Stimulated activated CD4-positive, alpha-beta T cell treated with anti-CD3 and anti-CD28 coated beads, Interleukin-4, amount 100 ng/mL, for 24 hours (primary cell): ENCODE results near the gene TMEM200C.
A peak's percentile ranks its signal among the peaks of the same experiment; 100 is the strongest.
"Not testable (repeated sequence)": the region's sequence is repeated elsewhere in the genome, so short reads cannot be mapped to it uniquely, and the experiment has no call there.

Source experiments
- DNase-seq: peaks from one replicate; pipeline ENCODE4 v3.0.0-alpha.2; 2020

Gene TMEM200C

DNA sequence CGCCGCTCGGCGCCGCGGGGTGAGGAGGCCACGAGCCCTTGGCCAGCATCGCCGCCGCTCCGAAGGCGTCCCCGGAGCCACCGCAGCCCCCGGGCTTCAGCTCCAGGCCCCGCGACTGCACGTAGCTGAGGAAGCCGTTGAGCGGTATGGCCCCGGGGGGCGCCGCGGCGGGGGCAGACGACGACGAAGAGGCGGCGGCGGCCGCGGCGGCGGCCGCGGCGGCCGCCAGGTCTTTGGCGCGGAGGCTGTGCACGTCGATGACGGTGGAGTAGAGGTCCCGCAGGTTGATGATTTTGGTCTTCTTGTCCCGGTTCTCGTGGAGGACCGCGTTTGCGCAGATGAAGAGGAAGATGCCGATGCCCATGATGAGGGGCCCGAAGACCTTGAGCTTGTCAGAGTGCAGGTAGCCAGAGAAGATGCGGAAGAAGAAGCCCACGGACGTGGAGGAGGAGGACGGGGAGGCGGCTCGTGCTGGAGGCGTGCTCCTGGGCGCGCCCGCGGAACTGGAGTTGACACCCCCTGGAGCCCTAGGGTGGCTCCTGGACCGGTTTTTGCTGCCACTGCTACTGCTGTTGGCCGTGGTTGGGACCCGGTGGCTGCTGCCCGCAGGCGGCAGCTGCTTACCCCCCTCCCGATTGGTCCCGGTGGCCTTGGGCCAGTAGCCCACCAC is 4.0 kb downstream of the TMEM200C start:
- DNase-seq: no peak

DNA sequence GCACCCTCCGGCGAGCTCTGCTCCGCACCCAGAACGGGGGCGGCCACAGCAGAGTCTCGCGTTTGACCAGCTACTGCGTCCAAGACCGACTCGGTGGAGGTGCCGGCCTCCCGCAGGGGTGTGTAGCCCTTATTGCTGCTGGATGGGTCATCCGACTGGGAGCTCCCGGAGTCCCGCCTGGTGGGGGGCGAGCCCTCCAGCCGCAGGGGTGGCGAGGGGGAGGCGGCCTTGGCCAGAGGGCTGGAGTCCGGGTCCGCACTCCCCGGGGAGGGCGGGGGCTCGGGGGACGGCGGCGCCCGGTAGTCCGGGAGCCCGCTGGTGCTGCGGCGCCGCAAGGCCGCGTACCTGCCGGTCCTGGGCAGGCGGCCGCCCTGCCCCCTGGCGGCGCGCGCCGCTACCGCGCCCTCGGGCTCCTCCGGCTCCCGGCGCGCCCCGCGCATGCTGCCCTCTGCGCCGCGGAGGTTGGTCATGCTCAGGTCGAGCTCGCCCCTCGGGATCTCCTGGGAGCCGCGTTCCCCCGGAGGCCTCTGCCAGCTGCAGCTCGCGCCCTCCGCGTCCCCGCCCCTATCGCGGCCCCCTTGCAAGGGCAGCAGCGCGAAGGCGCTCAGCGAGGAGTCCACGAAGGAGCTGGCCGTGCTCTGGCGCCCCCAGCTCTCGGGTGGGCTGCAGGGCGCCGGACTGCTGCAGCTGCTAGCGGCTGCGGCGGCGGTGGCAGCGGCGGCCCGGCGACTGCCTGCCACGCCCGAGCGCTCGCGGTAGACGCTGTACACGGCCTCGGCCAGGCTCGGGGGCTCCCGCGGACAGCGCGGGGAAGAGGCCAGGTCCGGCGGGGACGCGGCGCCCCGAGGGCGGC is 4.8 kb downstream of the TMEM200C start:
- DNase-seq: peak; percentile 5

DNA sequence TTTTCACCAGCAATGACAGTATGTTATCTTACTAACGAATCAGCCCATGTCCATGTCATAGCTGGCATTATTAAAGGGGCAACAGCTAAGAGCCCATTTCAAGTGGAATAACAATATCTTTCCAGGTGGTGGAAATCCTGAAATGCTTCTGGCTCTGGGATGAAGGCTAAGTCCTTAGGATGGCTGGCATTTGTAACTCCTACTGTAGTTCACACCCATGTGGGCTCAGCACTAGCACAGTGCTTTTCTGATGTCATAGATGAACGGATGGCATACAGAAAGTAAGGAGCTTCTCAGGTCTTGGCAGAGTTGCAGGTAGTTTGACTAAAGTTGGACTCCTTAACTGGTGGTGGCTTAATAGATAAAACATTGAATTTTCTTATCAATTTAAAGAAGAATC is 10.0 kb downstream of the TMEM200C start:
- no peak for DNase-seq

DNA sequence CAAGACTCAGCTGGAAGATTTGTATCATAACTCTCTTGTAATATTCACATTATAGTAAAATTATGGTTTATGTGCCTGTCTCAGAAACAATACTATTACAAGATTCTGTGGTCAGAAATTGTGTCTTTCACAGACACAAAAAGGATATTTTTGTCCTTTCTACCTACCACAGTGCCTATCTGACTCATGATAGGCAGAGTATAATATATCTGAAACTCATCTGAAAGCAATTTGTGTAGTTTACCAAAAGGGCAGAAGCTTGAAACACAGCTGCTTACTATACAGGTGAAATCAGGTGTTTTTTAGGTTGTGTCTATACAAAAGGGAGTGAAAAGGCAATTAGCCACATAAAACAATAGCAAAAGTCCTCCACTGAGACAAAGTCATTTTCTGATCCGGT is 10.9 kb downstream of the TMEM200C start:
- DNase-seq: no peak

DNA sequence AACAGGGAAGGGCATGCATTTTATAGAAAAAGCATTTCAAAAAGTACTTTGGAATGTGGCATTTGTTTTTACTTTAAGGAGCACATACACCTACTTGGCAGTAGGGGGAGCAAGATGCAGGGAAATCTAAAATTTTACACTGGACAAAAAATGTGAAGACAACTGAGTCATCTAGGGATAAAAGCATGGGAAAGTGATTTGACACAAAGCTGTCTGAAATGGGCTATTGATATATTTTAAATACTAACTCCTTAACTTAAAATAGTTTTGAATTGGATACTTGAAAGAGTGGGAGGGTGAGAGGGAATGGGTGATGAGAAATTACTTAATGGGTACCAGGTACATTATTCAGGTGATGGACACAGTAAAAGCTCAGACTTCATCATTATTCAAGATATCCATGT is 15.8 kb downstream of the TMEM200C start:
- no peak for DNase-seq

DNA sequence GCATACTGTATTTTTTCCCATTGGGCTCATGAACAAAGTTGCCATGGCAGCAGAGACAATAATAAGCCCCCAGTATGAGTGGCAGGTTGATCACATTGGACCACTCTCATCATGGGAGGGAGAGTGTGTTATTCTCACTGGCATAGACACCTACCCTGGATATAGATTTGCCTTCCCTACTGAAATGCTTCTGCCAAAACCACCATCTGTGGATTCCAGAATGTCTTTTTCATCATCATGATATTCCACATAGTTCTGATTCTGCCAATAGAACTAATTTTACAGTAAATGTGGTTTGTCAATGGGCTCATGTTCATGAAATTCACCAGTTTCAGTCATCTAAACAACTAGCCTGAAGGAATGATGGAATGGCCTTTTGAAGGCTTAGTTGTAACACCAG is 18.4 kb downstream of the TMEM200C start:
- DNase-seq: no peak

DNA sequence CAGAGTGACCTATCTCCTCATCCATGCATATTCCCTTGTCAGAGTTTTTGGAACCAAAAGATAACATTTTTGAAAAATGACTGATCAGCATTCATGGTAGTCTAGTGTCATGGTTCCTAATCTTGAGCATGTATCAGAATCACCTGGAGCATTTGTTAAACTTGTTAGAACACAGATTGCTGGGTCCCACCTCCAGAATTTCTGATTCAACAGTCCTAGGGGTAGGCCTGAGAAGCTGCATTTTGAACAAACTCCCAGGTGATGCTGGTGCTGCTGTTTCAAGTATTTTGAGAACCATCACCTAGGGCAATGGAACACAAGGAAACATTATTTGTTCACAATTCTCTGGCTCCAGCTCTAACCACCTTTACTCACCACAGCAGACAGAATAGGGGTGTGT is 21.0 kb downstream of the TMEM200C start:
- DNase-seq: no peak

DNA sequence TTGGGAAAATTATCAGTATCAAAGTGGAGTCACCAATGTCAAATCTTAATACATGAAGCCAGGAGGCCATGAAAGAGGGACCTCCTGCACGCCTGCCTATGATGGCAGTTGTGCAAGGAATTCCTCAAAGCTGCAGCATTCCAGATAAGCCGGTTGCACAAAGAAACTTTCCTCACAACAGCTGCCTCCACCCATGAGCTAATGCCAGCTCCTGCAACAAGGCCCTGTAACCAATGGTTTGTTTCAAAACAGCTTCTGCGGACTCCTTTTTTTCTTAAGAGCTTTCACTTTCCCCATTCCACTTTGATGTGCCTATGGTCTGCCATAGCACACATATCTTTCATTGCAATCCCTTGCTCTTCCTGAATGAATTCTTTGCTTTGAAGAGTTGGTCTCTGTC is 22.4 kb downstream of the TMEM200C start:
- no peak for DNase-seq

DNA sequence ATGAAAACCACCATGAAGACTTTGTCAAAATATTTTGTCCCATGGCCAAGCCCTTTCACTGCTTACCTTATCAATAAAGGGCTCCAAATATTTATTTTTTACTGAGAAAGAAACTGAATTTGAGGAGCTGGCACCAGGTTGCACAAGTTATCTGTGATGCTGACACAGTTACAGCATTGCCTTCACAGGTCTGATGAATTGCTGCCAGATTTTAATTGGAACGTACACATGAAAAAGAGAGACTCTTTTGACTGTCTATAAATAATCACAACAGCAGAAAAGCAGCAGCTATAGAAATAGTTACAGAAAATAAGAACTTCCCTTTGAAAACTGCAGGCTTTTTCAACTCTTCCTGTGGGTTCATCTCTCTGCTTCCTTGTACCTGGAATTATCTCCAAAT is 23.9 kb downstream of the TMEM200C start:
- DNase-seq: no peak

DNA sequence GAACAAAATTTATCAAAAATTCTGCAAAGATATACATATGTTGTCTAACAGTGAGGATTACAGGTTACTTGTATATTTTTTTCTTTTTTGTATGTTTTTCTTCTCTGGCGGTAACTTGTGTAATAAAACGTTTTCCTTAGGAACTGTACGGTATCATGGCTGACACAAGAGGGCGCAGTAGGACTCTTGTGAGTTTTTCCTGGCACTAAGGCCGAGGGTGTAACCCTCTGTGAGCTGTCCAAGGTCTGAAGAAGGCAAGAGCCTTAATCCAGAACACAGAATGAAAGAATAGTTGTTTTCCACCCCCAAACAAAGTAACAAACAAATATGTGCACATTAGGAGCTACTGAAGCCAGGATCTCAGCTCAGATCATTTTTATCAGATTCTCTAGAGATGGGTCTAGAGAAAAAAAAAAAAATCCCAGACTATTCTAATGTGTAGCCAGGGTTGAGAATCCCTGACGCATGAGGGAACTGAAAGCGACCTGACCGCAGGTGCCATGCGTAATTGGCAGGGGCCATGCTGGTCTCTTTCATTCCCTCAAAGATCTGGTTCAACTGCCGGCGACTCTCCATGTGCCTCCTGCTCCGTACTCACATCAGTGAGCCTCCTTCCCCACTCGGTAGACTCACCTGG is 27.0 kb downstream of the TMEM200C start:
- no peak for DNase-seq

DNA sequence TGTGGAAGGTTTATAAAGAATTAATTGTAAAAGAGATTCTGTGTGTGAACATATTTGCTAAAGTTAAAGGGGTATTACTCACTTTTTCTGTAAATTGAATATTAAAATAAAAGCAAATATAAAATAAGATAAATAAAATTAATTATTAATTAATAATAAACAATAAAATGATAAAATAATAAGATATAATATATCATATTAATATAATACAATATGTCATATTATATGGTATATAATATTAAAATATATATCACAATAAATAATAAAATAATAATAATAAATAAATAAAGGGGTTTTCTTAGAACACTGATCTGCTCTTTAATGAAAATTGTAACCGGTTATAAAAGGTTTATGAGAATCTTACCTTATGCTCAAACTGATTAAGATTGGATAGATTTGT is 29.8 kb downstream of the TMEM200C start:
- no peak for DNase-seq

DNA sequence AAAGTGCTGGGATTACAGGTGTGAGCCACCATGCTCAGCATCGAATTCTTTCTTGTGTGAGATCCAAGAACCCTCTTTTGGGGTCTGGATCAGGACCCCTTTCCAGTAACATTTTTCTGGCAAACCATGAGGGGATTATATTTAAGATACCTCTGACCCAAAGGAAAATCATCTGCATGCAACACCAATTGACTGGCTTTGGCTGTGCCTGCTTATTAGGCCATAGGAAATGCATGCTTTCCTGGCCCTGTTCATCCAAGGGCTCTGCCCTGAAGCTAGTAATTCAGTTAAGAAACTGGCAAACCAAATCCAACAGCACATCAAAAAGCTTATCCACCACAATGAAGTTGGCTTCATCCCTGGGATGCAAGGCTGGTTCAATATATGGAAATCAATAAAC is 33.2 kb downstream of the TMEM200C start:
- not testable (repeated sequence) for DNase-seq

DNA sequence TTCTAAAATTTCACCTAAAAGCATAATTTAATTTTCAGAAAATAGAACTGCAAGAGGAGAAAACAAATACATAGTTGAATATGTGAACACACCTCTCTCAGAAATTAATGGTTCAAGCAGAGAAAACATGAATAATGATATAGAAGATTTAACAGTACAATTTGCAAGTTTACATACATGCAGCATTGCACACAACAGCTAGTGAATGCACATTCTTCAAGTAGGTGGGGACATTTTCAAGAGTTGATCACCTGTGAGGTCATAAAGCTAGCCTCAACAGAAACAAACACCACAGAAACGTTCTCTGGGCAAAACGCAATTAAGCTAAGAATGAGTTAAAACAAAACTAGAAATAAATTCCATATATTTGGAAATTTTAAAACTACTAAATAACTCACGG is 38.1 kb downstream of the TMEM200C start:
- DNase-seq: no peak

DNA sequence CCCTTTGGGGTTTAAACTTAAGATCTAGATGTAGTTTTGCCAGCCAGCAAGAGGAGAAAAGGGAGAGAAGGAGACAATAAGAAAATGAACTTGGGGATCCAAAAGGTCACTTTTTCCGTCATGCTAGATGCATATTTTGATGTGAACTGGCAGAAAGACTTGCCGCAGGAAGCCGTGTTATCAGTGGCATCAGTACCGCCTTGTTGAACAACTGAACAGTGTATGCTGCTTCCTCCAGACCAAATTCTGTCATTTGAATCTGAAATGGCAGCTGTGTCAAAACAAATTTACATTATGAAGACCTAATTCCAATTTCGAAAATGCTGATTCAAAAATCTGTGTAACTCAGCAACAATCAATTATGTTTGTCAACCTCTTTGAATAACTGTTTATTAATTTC is 42.1 kb downstream of the TMEM200C start:
- DNase-seq: no peak

DNA sequence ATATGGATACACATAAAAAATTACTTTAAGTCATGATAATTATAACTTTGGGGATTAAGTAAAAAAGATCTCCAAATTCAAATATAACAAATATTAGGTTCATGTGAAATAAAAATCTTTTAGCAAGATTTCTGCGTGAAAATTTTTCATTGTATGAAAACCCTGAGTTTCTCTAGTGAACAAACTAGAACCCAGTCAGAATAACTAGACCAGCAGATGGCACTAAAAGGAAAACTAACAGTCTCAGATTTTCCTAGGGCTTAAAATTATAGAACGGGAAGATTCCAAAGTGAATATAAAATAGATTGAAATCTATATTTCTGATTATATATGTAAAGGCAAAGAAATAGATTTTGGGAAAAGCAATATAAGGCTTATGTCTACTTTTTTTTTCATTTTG is 43.3 kb downstream of the TMEM200C start:
- no peak for DNase-seq

DNA sequence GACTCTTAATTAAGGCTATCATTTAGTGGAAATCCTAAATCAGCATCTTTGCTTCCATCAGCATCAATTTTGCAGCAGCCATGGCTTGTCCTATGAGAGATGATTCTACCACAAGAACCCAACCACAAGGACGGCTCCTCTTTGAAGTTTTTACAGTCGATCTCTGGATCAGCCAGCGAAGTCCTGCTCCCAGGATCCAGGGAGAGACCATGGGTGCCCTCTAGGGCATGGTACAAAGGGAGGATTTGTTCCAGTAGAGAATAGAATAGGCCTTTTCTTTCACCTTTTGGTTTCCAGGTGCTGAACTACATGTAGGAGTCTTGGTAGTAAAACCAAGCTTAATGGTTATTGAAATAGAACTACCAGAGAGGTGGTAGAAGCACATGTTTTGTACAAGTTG is 52.7 kb downstream of the TMEM200C start:
- DNase-seq: no peak

DNA sequence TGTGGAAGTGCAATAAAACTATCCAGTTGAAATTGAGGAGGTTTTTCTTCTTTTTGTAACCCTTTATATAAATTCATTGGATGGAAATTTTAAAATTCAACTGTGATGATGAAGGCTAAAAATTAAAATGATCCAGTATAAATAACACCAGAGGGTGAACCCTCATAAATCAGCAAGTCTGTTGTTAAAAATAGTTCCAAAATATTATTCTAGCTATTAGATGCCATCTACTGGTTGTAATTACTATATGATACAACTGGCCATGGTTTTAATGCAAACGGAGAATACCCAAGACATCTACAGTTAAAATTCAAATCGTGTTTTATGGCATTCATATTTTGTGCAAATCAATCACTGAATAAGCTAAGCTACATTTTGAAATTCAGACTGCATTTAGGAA is 53.8 kb downstream of the TMEM200C start:
- no peak for DNase-seq

DNA sequence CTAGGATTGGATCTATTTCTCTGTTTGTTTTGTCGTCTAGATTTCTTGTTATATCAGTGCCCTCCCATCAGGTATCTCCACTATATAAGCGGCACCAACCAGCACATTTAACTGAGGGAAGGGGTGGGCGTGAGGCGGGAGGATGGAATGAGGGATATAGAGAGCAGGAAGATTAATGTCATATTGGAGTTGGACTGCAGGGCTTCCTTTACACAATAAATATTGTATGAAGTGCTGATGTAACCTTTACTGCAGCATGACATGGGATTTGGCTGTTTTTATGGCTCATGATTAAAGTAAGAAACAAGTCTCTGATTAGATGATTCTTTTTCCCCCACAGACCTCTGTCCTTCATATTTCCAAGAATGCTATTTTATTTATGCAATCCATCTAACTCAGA is 54.8 kb downstream of the TMEM200C start:
- DNase-seq: no peak

DNA sequence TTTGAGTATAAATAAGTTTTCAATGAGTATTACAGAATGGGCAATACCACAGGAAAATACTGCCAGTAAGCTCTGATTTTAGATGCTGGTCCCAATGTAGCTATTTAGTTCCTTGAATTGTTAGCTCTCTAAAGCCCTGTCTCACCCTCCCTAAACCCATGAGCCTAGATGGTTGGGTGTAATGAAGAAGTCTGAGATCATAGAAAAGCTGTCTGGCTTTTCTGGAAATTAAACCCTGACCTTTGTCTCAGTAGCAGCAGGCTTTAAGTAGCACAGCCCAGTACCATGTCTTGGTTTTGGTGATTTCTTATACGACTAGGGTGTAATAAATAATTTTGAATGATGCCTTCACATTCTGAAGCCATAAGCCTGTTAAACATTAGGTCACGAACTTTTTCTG is 55.3 kb downstream of the TMEM200C start:
- no peak for DNase-seq

DNA sequence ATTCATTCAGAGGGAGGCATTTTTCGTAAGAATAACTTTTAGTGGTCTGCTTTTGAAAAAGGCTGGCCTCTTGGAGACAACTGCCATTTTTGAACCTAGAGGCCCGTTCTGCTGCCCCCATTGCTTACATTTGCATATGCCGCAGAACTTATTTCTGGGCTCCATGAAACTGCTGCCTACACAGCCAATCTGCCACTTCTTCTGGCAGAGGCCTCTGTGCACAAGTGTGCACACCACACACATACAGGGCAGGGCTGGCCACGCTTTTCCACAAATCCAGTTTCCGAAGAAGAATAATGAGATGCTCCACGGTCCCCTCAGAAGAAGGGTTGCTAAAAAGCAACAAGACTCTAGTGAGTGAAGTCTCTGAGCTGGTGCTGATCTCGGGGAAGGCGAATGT is 56.2 kb downstream of the TMEM200C start:
- DNase-seq: no peak
